Activated T-cell treated with anti-CD3 and anti-CD28 coated beads, Interleukin-2, amount 50 U/mL, for 72 hours (primary cell): ENCODE measurements around the gene AGBL4. TPM values are rescaled to one million over a fixed set of nuclear protein-coding genes. Genes with fewer than 3 reads are reported as not detected.
A peak's percentile ranks its signal among the peaks of the same experiment; 100 is the strongest.

Experiments used
- ATAC-seq, 2 donors: fragments of 150-1000 bp; cut with Tn5 transposase; replicated peaks in 1 of 2; 2 replicates each; pipeline ENCODE4 v1.10.0; 2021; ENCODE audit warnings: moderate library complexity in 2 of 2, mild to moderate bottlenecking in 1 of 2
- DNase-seq, 2 donors: peaks; one replicate each; pipeline ENCODE4 v3.0.0; 2021 to 2022; ENCODE audit warnings: mixed read lengths in 1 of 2
- H3K27ac Mint-ChIP-seq: one replicate; pipeline ENCODE4 v1.8.0; 2022; ENCODE audit warnings: mild to moderate bottlenecking, moderate library complexity, mixed read lengths
- H3K27me3 Mint-ChIP-seq: one replicate; pipeline ENCODE4 v1.8.0; 2022; ENCODE audit warnings: low read depth, mixed read lengths
- H3K36me3 Mint-ChIP-seq, 2 donors: one replicate each; pipeline ENCODE4 v1.8.0; 2022; ENCODE audit warnings: mixed read lengths in 2 of 2, mild to moderate bottlenecking in 1 of 2; ENCODE audit not compliant: insufficient read depth in 2 of 2
- H3K4me1 Mint-ChIP-seq: one replicate; pipeline ENCODE4 v1.8.0; 2022; ENCODE audit warnings: low read depth, mixed read lengths
- H3K4me3 Mint-ChIP-seq, 2 donors: one replicate each; pipeline ENCODE4 v1.8.0; 2022; ENCODE audit warnings: mild to moderate bottlenecking in 2 of 2, mixed read lengths in 2 of 2, moderate library complexity in 2 of 2
- H3K9me3 Mint-ChIP-seq, 2 donors: one replicate each; pipeline ENCODE4 v1.8.0; 2022; ENCODE audit warnings: mixed read lengths in 2 of 2
- total RNA-seq, 2 donors: library from RNA; stranded (reverse); gene quantifications; one replicate each; pipeline ENCODE4 v1.2.3, GENCODE V29; 2022

Gene AGBL4
- total RNA-seq, 2 donors from 2014 or later = not detected

DNA sequence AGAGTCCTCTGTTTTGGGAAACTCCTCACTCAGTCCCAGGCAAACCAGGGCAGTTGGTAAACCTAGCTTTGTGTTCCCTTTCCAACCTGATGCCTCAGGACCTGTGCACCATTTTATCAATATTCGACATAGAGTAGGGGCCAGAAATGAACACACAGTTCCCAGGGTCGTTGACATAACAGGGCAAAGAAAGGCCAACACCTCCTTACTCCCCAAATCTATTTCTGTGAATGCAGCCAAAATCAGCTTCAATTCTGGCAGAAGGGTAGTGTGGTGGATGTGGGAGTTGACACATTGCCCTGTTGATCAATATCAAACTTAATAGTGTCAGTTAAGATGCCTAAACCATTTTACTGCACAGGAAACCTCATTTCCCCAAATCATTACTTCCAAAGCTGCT, 1447.2 kb downstream of the AGBL4 start:
- ATAC-seq (no peak), DNase-seq (no peak)
- H3K4me1 Mint-ChIP-seq = no peaks in the 10 kb centered on the region
- H3K9me3 Mint-ChIP-seq = no peaks in the 10 kb centered on the region
- H3K27me3 Mint-ChIP-seq = peaks cover 13% of the 10 kb centered on the region
- no peak overlapping the region for H3K27ac Mint-ChIP-seq
- no peak overlapping the region for H3K4me3 Mint-ChIP-seq
- no peaks in the 10 kb centered on the region for H3K36me3 Mint-ChIP-seq

DNA sequence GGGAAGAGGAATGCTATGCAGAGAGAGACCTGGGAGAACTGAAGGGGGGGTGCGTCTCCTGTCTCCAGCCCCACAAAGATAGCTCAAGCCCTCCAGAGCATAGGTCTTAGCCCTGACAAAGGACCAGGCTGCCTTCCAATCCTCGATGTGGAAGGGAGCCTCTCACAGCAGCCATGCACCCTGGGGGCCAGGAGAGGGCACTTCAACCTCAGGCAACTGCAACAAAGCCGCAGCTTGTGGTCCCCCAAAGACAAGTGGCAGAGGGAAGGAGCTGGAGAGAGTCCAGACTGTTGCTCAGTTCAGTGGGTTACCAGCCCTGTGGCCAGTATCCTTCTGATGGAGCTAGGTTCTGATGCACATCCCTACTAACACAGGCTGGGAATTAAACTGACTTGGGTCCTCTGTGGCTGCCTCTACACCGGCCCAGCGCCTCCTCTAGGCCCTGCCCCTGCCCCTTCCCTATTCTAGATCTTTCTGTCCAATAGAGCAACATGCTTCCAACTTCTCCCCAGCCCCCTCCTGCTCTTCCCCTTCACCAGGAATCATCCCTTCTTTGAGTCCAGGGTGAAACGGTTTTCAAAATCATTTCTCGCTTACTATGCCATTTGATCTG, 1451.0 kb downstream of the AGBL4 start:
- Mint-ChIP-seq H3K4me1 (no peaks in the 10 kb centered on the region), H3K27me3 (peaks cover 13% of the 10 kb centered on the region), H3K9me3 (no peaks in the 10 kb centered on the region), H3K27ac (no peak overlapping the region), H3K36me3 (no peaks in the 10 kb centered on the region), H3K4me3 (no peak overlapping the region)
- DNase-seq (peak; percentile 11 to 21), ATAC-seq (peak in 1 of 2 donors; percentile 48)

GRCh38 chr1:48572134-48572533, 1451.6 kb downstream of the AGBL4 start:
- H3K4me3 Mint-ChIP-seq = no peak overlapping the region
- no peaks in the 10 kb centered on the region for H3K4me1 Mint-ChIP-seq
- peaks cover 13% of the 10 kb centered on the region for H3K27me3 Mint-ChIP-seq
- DNase-seq = no peak
- H3K9me3 Mint-ChIP-seq = no peaks in the 10 kb centered on the region
- ATAC-seq = no peak
- H3K36me3 Mint-ChIP-seq = no peaks in the 10 kb centered on the region
- H3K27ac Mint-ChIP-seq = no peak overlapping the region

DNA sequence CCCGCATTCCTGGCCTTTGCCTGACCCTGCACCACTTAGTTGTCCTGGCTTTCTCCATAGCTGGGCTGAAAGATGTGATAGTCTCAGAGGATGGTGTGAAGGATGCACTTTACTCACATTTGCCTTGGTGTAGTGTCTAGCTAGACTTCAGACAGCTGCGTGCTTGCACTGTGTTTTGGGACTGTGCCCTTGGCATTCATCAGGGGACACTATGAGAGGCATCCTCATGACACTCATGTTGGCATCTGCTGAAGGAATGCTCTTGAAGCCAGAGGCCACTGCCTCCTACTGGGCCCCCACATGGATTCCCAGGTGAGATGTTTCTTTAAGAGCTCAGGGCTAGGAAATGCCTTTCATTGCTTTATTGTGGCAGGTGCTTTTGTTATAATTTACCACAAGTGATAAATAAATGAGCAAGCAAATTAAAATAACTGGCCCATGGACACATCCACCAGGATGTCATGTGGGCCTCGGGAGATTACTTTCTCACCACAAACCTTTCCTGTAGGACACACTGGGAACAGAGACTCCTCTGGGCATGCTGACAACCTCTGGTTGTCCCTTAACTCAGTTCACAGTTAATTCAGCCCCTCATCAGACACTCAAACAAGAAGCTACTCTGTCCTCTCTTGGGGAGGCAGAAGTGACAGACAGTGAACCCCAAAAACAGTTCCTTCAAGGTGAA, 1452.3 kb downstream of the AGBL4 start:
- H3K27ac Mint-ChIP-seq = no peak overlapping the region
- ATAC-seq (no peak), DNase-seq (no peak)
- peaks cover 13% of the 10 kb centered on the region for H3K27me3 Mint-ChIP-seq
- H3K36me3 Mint-ChIP-seq = no peaks in the 10 kb centered on the region
- no peaks in the 10 kb centered on the region for H3K9me3 Mint-ChIP-seq
- H3K4me3 Mint-ChIP-seq = no peak overlapping the region
- no peaks in the 10 kb centered on the region for H3K4me1 Mint-ChIP-seq

DNA sequence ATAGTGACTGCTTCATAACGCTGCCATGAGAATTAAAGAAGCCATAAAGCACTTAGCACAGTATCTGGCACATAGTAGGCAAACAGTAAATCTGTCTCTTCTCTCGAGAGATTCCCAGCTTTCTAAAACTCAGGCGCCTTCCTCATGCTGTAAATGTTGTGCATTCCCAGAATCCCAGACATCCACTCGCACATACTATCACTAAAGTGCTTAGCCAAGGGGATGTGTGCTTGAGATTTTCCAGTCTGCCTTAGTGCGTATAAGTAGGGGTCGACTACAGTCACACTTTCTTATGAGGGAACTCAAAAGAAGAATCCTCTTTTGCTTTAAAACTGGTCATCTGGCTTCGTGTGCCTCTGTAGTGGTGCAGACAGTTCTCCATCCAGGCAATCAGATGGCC, 1453.2 kb downstream of the AGBL4 start:
- no peaks in the 10 kb centered on the region for H3K9me3 Mint-ChIP-seq
- ATAC-seq (no peak), DNase-seq (no peak)
- H3K4me1 Mint-ChIP-seq = no peaks in the 10 kb centered on the region
- H3K27ac Mint-ChIP-seq = no peak overlapping the region
- H3K36me3 Mint-ChIP-seq = no peaks in the 10 kb centered on the region
- H3K4me3 Mint-ChIP-seq = no peak overlapping the region
- H3K27me3 Mint-ChIP-seq = peaks cover 9% of the 10 kb centered on the region

DNA sequence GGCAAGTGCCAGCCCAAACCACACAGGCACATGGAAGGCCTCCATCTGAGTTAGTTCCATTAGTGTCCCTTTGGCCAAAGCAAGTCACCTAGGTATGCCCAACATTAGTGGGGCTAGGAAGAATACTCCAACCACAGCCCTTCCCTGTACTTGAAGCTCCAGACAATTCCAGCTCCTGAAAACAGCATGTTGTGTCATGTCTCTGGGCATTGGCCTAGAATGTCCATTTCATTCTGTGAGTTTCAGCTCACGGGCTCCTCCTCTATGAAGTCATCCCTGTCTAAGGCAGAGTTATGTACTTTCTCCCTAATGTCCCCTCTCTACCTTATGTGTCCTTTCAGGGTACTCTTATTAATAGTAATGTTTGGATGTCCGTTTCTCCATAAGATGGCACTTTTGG, 1455.3 kb downstream of the AGBL4 start:
- ATAC-seq (no peak), DNase-seq (no peak)
- Mint-ChIP-seq H3K4me3 (no peak overlapping the region), H3K27ac (no peak overlapping the region), H3K9me3 (no peaks in the 10 kb centered on the region), H3K27me3 (peaks cover 13% of the 10 kb centered on the region), H3K36me3 (no peaks in the 10 kb centered on the region), H3K4me1 (no peaks in the 10 kb centered on the region)

- H3K27ac Mint-ChIP-seq = no peak overlapping the region
- no peak for DNase-seq
- no peak overlapping the region for H3K4me3 Mint-ChIP-seq
- H3K4me1 Mint-ChIP-seq = no peaks in the 10 kb centered on the region
- no peaks in the 10 kb centered on the region for H3K36me3 Mint-ChIP-seq
- no peaks in the 10 kb centered on the region for H3K9me3 Mint-ChIP-seq
- H3K27me3 Mint-ChIP-seq = peaks cover 7% of the 10 kb centered on the region
- ATAC-seq = no peak
Observed at GRCh38 chr1:48566492-48566891, 1457.3 kb downstream of the AGBL4 start.

GRCh38 chr1:48563021-48563420, 1460.7 kb downstream of the AGBL4 start:
- H3K36me3 Mint-ChIP-seq = no peaks in the 10 kb centered on the region
- H3K4me3 Mint-ChIP-seq = no peak overlapping the region
- H3K4me1 Mint-ChIP-seq = no peaks in the 10 kb centered on the region

GRCh38 chr1:48561444-48561843, 1462.3 kb downstream of the AGBL4 start:
- no peak overlapping the region for H3K27ac Mint-ChIP-seq
- H3K4me1 Mint-ChIP-seq = no peaks in the 10 kb centered on the region
- H3K27me3 Mint-ChIP-seq = peaks cover 29% of the 10 kb centered on the region
- H3K36me3 Mint-ChIP-seq = no peaks in the 10 kb centered on the region
- no peak overlapping the region for H3K4me3 Mint-ChIP-seq
- DNase-seq (no peak), ATAC-seq (no peak)
- no peaks in the 10 kb centered on the region for H3K9me3 Mint-ChIP-seq

More at GRCh38 chr1:48563021-48563420, 1460.7 kb downstream of the AGBL4 start:
- Mint-ChIP-seq H3K9me3 (no peaks in the 10 kb centered on the region), H3K27me3 (peaks cover 29% of the 10 kb centered on the region), H3K27ac (no peak overlapping the region)
- no peak for ATAC-seq
- no peak for DNase-seq

GRCh38 chr1:48560577-48560976, 1463.2 kb downstream of the AGBL4 start:
- Mint-ChIP-seq H3K27ac (no peak overlapping the region), H3K27me3 (peaks cover 29% of the 10 kb centered on the region), H3K4me3 (no peak overlapping the region), H3K36me3 (no peaks in the 10 kb centered on the region), H3K9me3 (no peaks in the 10 kb centered on the region), H3K4me1 (no peaks in the 10 kb centered on the region)
- DNase-seq (no peak), ATAC-seq (no peak)

- Mint-ChIP-seq H3K4me1 (no peaks in the 10 kb centered on the region), H3K9me3 (no peaks in the 10 kb centered on the region), H3K4me3 (no peak overlapping the region), H3K27ac (no peak overlapping the region), H3K36me3 (no peaks in the 10 kb centered on the region), H3K27me3 (peaks cover 29% of the 10 kb centered on the region)
- DNase-seq = no peak
- ATAC-seq = no peak
Observed at GRCh38 chr1:48560116-48560515, 1463.6 kb downstream of the AGBL4 start.

GRCh38 chr1:48558366-48558765, 1465.4 kb downstream of the AGBL4 start:
- no peaks in the 10 kb centered on the region for H3K4me1 Mint-ChIP-seq
- no peak overlapping the region for H3K4me3 Mint-ChIP-seq
- H3K27ac Mint-ChIP-seq = no peak overlapping the region
- H3K27me3 Mint-ChIP-seq = peaks cover 22% of the 10 kb centered on the region
- no peaks in the 10 kb centered on the region for H3K36me3 Mint-ChIP-seq
- H3K9me3 Mint-ChIP-seq = no peaks in the 10 kb centered on the region
- no peak for ATAC-seq
- DNase-seq = no peak

GRCh38 chr1:48556186-48556850, 1467.4 kb downstream of the AGBL4 start:
- Mint-ChIP-seq H3K4me3 (no peak overlapping the region), H3K27ac (no peak overlapping the region), H3K4me1 (no peaks in the 10 kb centered on the region), H3K36me3 (no peaks in the 10 kb centered on the region), H3K27me3 (peaks cover 21% of the 10 kb centered on the region), H3K9me3 (no peaks in the 10 kb centered on the region)
- DNase-seq (no peak), ATAC-seq (no peak)
